ENCODE results near the gene MT1X.
A peak's percentile ranks its signal among the peaks of the same experiment; 100 is the strongest.
"Not testable (repeated sequence)": the region's sequence is repeated elsewhere in the genome, so short reads cannot be mapped to it uniquely, and the experiment has no call there.

MT1X gene

GRCh38 chr16:56653218-56653617 lies 29.1 kb upstream of the MT1X start:
- no peak for DNase-seq (ENCODE audit: low spot score)

GRCh38 chr16:56657555-56658326 lies 24.5 kb upstream of the MT1X start, which contains the start of gene MT1F:
MT1F (plus strand) TSS chr16:56657959; CDS start chr16:56658059, 100 bp downstream.
- DNase-seq (ENCODE audit: low spot score) = peak; percentile 61

DNA sequence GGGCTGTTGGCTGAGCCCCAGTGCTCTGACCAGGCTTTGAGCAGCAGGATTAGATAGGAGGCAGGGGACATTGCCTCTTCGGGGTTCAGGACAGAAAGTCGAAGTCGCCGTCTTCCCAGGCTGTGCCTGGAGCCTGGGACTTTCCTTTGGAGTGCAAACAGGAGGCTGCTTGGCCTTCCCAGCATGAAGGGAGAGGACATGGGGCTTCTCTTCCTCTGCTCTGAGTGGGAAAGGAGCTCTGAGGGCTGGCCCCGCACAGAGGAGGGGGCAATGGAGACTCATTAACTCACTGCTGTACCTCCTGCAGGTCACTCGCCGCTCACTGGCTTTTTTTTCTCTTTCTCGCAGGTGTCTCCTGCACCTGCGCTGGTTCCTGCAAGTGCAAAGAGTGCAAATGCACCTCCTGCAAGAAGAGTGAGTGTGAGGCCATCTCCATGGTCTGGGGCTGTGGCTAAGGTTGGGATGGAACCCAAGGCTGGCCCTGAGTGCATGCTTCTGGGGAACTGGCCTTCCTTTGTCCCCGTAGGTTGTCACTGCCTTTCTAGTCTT lies 23.9 kb upstream of the MT1X start:
- DNase-seq (ENCODE audit: low spot score) = no peak

DNA sequence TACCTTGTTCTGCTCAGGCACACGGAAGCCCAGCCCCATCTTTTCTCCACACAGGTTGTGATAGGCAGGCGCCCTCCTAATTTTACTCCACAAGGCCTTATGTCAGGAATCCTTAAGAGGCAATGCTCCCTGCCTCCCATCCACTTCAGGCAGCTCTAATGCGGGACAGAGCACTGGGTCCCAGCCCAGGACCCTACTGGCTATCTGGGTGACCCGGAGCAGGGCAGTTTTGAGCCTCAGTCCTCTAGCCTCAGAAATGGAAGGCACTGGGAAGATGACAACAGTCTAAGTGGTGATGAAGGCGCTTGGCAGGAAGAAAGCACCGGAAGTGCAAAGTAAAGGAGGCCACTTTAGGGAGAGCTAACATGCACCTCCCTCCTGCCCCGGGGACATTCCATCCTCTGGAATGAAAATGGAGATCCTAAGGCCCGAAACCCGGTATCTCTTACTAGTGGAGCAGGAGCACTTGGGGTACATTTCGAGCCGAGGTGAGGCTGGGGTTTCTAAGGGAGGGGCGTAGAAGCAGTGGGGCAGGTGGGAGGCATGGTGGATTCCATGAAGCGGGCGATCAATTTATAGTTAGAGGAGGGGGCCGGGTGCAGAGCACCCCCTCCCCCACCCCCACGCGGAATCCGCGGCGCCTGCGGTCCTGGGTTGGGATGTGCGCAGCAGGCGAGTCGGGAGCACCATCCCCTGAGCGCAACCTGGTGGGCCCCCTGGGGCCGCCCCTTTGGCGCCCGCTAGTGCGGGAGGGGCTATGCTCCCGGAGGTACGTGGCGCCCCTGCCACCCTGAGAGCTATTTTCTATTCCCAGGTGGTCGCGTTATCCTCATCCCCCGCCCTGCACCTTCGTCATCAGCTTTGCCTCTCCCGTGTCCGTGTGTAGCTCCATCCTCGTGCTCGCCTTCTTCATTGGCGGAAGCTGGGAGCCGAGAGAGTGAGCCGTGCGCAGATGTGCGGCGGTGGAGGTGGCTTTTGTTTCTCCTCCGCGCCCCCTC lies 19.6 kb upstream of the MT1X start:
- peak; percentile 8 for DNase-seq (ENCODE audit: low spot score)

DNA sequence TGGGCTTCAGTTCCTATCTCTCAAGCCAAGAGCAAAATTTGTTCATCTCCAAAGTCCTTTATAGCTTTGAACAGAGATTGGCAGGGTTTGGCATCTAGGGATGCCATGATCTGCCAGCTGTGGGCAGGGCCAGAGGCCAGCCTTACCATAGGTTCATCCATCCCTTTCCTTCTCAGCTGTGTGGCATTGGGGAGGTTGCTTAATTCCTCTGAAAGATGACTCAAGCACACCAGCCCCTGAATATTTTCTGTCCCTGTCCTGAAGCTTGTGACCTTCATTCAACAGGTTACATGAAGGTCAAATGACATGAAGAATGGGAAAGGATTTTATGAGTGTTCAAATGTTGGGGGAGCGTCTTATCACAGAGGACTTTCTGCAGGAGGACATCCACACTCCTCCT lies 17.8 kb upstream of the MT1X start:
- DNase-seq (ENCODE audit: low spot score) = no peak

DNA sequence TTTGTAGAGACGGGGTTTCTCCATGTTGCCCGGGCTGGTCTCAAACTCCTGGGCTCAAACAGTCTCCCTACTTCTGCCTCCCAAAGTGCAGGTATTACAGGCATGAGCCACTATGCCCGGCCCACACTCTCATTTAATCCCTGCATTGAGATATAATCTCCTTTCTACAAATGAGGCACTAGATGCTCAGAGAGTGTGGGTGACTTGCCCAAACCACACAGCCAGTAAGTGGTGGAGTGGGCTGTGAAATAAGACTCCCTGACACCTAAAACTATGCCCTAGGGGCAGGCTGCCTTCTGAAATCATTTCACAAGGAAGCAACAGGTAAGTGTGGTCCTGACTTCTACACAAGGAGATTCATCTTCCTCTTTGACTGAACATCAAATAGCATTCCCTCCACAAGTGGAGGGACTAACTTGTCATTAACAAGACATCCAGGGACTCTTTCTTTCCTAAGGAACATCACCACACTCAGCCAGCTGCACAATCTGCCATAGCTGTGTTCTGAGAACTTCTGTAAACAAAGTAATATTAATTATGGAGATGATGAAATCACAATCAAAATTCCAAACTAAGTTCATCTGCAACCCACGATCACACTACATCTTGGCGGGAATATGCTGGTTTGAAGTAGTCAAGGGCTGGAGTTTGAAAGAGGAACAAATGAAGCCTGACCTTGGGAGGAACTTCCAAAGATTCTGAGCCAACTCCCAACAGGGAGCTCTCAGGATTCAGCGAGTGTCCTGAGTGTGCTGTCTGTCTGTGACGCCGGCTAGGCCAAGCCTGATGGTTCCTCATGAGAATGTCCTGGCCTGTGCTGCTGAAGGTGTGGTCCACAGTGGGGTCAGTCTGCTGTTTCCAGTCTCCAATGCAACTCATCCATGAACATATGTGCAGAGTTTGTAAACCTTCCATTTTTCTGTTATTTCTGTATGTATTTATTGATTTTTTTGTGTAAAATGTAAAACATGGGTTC lies 16.7 kb upstream of the MT1X start:
- DNase-seq (ENCODE audit: low spot score) = not testable (repeated sequence)

GRCh38 chr16:56667581-56668571 lies 14.4 kb upstream of the MT1X start, which contains the start of gene MT1G:
MT1G (minus strand) TSS chr16:56668065; CDS start chr16:56667993, 72 bp downstream.
- no peak for DNase-seq (ENCODE audit: low spot score)

DNA sequence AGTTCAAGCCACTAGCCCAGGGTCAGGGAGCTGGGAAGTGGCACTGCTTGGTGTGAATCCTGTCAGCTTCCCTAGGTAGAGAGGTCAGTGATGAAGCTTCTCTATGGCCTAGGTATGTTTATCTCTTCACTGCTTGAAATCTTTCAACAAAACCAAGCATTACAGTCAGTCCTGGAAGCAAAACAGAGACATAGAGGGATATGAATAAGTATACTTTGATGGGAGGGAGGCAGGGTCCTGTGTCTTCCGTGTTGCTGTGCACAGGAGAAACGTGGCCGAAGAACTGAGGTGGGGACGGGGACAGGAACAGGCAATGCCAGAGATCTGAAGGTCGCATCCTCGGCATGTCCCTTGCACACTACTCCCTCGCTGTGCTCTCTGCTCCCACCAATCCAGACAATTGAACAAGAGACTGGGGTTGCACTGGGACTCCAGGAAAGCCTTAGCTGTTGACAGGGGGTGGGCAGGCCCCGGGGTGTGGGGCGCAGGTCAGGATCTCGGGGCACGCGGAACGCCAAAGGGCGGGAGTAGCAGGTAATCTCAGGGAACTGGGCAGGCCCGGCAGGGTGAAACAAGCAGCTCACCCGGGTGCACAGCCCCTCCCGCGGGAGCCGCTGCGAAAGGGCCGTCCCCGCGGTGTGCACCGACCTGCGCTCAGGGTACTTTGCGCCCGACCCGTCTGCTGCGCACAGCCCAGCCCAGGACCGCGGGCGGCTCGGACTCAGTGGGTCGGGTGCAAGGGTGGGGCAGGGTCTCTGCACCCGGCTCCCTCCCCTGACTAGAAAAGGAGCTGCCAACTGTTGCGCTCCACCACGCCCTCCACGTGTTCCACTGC lies 13.0 kb upstream of the MT1X start, which contains the start of gene MT1H:
MT1H (plus strand) TSS at position 810 of the 835 bp plus-strand sequence. CDS start 71 bp downstream, outside the sequence.
- DNase-seq (ENCODE audit: low spot score) = no peak

DNA sequence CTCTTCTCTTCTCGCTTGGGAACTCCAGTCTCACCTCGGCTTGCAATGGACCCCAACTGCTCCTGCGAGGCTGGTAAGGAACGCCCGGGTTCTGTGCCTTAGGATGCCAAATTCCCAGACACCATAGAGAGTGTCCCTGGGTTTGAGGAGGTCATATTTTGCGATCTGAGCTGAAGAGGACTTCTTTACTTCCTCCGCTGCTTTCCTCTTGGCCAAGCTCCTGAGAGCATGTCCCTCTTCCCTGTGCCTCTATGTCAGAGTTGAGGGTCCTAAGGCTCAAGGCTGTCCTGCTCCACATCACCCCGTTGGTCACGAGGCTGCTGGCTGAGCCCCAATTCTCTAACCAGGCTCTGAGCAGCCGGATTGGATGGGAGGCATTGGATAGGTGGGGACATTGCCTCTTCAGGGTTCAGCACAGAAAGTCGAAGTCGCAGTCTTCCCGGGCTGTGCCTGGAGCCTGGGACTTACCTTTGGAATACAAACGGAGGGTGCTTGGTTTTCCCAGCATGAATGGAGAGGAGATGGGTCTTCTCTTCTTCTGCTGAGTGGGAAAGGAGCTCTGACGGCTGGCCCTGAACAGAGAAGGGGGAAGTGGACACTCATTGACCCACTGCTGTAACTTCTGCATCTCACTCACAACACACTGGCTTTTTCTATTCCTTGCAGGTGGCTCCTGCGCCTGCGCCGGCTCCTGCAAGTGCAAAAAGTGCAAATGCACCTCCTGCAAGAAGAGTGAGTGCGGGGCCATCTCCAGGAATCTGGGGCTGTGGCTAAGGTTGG lies 12.2 kb upstream of the MT1X start:
- DNase-seq (ENCODE audit: low spot score) = no peak

DNA sequence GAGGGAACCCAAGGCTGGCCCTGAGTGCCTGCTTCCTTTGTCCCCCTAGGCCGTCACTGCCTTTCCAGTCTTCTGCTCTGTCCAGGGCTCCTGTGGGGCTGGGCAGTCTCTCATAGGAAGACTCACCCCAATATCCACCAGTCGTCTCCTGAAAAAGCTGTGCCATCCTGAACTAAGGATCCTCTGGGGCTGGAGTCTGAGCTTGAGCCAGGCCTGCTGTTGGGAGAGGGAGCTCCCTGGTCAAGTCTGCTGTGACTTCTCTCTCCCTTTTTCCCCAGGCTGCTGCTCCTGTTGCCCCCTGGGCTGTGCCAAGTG lies 11.7 kb upstream of the MT1X start:
- no peak for DNase-seq (ENCODE audit: low spot score)

DNA sequence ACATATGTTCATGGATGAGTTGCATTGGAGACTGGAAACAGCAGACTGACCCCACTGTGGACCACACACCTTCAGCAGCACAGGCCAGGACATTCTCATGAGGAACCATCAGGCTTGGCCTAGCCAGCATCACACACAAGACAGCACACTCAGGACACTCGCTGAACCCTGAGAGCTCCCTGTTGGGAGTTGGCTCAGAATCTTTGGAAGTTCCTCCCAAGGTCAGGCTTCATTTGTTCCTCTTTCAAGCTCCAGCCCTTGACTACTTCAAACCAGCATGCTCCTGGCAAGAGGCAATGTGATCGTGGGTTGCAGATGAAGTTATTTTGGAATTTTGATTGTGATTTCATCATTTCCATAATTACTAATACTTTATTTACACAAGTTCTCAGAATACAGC lies 10.6 kb upstream of the MT1X start:
- not testable (repeated sequence) for DNase-seq (ENCODE audit: low spot score)

- not testable (repeated sequence) for DNase-seq (ENCODE audit: low spot score)
Measured at GRCh38 chr16:56672171-56672570, 10.1 kb upstream of the MT1X start.

GRCh38 chr16:56672761-56673536 lies 9.3 kb upstream of the MT1X start:
- no peak for DNase-seq (ENCODE audit: low spot score)

- DNase-seq (ENCODE audit: low spot score) = no peak
Measured at GRCh38 chr16:56673921-56674320, 8.3 kb upstream of the MT1X start.

DNA sequence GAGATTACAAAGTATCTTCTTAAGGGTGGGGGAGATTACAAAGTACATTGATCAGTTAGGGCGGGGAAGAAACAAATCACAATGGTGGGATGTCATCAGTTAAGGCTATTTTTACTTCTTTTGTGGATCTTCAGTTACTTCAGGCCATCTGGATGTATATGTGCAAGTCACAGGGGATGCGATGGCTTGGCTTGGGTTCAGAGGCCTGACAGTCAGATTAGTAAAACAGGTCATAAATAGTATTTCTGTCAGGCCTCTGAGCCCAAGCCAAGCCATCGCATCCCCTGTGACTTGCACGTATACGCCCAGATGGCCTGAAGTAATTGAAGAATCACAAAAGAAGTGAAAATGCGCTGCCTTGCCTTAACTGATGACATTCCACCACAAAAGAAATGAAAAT lies 7.7 kb upstream of the MT1X start:
- not testable (repeated sequence) for DNase-seq (ENCODE audit: low spot score)

- peak; percentile 16 for DNase-seq (ENCODE audit: low spot score)
Measured at GRCh38 chr16:56675685-56676210, 6.5 kb upstream of the MT1X start.

GRCh38 chr16:56677474-56677873 lies 4.8 kb upstream of the MT1X start:
- DNase-seq (ENCODE audit: low spot score) = no peak
